CD14-positive monocyte (primary cell): ENCODE data around the gene ZFHX2. TPM values are rescaled to one million over a fixed set of nuclear protein-coding genes. Genes with fewer than 3 reads are reported as not detected.
A peak's percentile ranks its signal among the peaks of the same experiment; 100 is the strongest.

Experiments
- DNase-seq, 3 donors: peaks; one replicate each; pipeline ENCODE4 v3.0.0-alpha.2; 2011 to 2022
- H2AFZ ChIP-seq: 2 replicates; pipeline ENCODE4 v1.6.0; 2012; ENCODE audit warnings: mild to moderate bottlenecking, low read depth, low read length, inconsistent platforms; ENCODE audit not compliant: insufficient read depth, poor library complexity, severe bottlenecking
- H3K27ac ChIP-seq, 2 donors: 1 replicate in 1 of 2; 2 replicates in 1 of 2; pipeline ENCODE4 v1.5.1; 2012 to 2013; ENCODE audit warnings: low read length in 2 of 2, control low read depth in 1 of 2, inconsistent platforms in 1 of 2, low read depth in 1 of 2, mild to moderate bottlenecking in 1 of 2
- H3K27me3 ChIP-seq, 2 donors: one replicate each; pipeline versions ENCODE4 v1.6.0 to v1.6.1; 2011 to 2013; ENCODE audit warnings: low read length in 2 of 2; ENCODE audit not compliant: control insufficient read depth in 2 of 2, insufficient read depth in 2 of 2
- H3K36me3 ChIP-seq, 2 donors: replicated peaks in 1 of 2; 1 replicate in 1 of 2; 2 replicates in 1 of 2; pipeline versions ENCODE4 v1.5.1 to v1.6.1; 2012 to 2013; ENCODE audit warnings: low read length in 2 of 2, control low read depth in 1 of 2, inconsistent platforms in 1 of 2, mild to moderate bottlenecking in 1 of 2; ENCODE audit not compliant: insufficient read depth in 2 of 2, control insufficient read depth in 1 of 2
- H3K4me1 ChIP-seq, 2 donors: 1 replicate in 1 of 2; 2 replicates in 1 of 2; pipeline versions ENCODE4 v1.5.1 to v1.6.1; 2012 to 2013; ENCODE audit warnings: low read length in 2 of 2, control low read depth in 1 of 2, inconsistent platforms in 1 of 2, mild to moderate bottlenecking in 1 of 2, moderate library complexity in 1 of 2; ENCODE audit not compliant: insufficient read depth in 2 of 2, control insufficient read depth in 1 of 2
- H3K4me2 ChIP-seq: replicated peaks from 2 replicates; pipeline ENCODE3; 2012; ENCODE audit warnings: low read length, moderate library complexity, mild to moderate bottlenecking; ENCODE audit not compliant: poor library complexity, severe bottlenecking; ENCODE audit errors: extremely low read depth
- H3K4me3 ChIP-seq, 3 experiments: fragments of 200-600 bp in 1 of 3; sonication (generic) in 1 of 3; replicated peaks in 1 of 3; 1 replicate in 2 of 3; 2 replicates in 1 of 3; pipeline ENCODE4 v1.5.1; 2011 to 2013; ENCODE audit warnings: low read length in 3 of 3, mild to moderate bottlenecking in 3 of 3, control low read depth in 2 of 3, low read depth in 2 of 3, inconsistent platforms in 1 of 3, moderate library complexity in 1 of 3
- H3K79me2 ChIP-seq: 2 replicates; pipeline ENCODE4 v1.6.0; 2012; ENCODE audit warnings: mild to moderate bottlenecking, control low read depth, inconsistent platforms, low read length, moderate library complexity; ENCODE audit not compliant: insufficient read depth
- H3K9ac ChIP-seq: 2 replicates; pipeline ENCODE4 v1.6.0; 2017; ENCODE audit warnings: low read length, mild to moderate bottlenecking; ENCODE audit not compliant: insufficient read depth, poor library complexity, severe bottlenecking
- H3K9me3 ChIP-seq, 2 donors: replicated peaks in 1 of 2; 1 replicate in 1 of 2; 2 replicates in 1 of 2; pipeline versions ENCODE4 v1.5.1 to v1.6.1; 2012 to 2013; ENCODE audit warnings: low read length in 2 of 2, control low read depth in 1 of 2; ENCODE audit not compliant: control insufficient read depth in 1 of 2, insufficient read depth in 1 of 2
- H4K20me1 ChIP-seq: 2 replicates; pipeline ENCODE4 v1.6.0; 2012; ENCODE audit warnings: mild to moderate bottlenecking, low read length, control low read depth, moderate library complexity; ENCODE audit not compliant: insufficient read depth
- H3K27ac Mint-ChIP-seq, 7 donors: one replicate each; pipeline ENCODE4 v1.8.0; 2020; ENCODE audit warnings: mild to moderate bottlenecking in 7 of 7, mixed read lengths in 7 of 7, moderate library complexity in 6 of 7, inconsistent platforms in 2 of 7
- H3K27me3 Mint-ChIP-seq, 3 donors: one replicate each; pipeline ENCODE4 v1.8.0; 2021 to 2022; ENCODE audit warnings: low read depth in 3 of 3, mild to moderate bottlenecking in 3 of 3, mixed read lengths in 3 of 3, moderate library complexity in 3 of 3, inconsistent platforms in 1 of 3
- H3K36me3 Mint-ChIP-seq, 2 donors: one replicate each; pipeline ENCODE4 v1.8.0; 2020; ENCODE audit warnings: mixed read lengths in 2 of 2, inconsistent platforms in 1 of 2, mild to moderate bottlenecking in 1 of 2
- H3K4me1 Mint-ChIP-seq: one replicate; pipeline ENCODE4 v1.8.0; 2020; ENCODE audit warnings: mild to moderate bottlenecking, mixed read lengths
- H3K4me3 Mint-ChIP-seq, 2 donors: one replicate each; pipeline ENCODE4 v1.8.0; 2020; ENCODE audit warnings: mild to moderate bottlenecking in 2 of 2, mixed read lengths in 2 of 2, moderate library complexity in 1 of 2
- H3K9me3 Mint-ChIP-seq, 7 donors: one replicate each; pipeline ENCODE4 v1.8.0; 2020 to 2022; ENCODE audit warnings: mixed read lengths in 7 of 7, mild to moderate bottlenecking in 6 of 7, moderate library complexity in 6 of 7, inconsistent platforms in 2 of 7
- WGBS: methylation state at CpG from one replicate; pipeline ENCODE4 v1.1.5; 2013; ENCODE audit warnings: missing lambda C conversion rate; ENCODE audit not compliant: insufficient coverage; 5-methylcytosine and 5-hydroxymethylcytosine counted together
- intact Hi-C, 2 donors: fragments of 100-400 bp; cut with micrococcal nuclease; formaldehyde crosslinking; loops; one replicate each; pipeline versions ENCODE4 v1.15.0 to v1.15.1; 2023
- polyA plus RNA-seq, 3 donors: library from polyadenylated mRNA; depleted of rRNA in 1 of 3; unstranded in 2 of 3; stranded (reverse) in 1 of 3; fragments of 300-500 nt in 2 of 3; fragments of >200 nt in 1 of 3; fragmentation: Illumina TruSeq in 2 of 3; gene quantifications; 1 replicate in 2 of 3; 2 replicates in 1 of 3; pipeline ENCODE4 v1.2.3, GENCODE V29; 2012 to 2021
- TF ChIP-seq, protein P1 (sequence below): fragments of 200-600 bp; IDR thresholded peaks from one replicate; pipeline ENCODE4 v1.8.0; 2022; ENCODE audit warnings: antibody characterized with exemption, mild to moderate bottlenecking

The ZFHX2 gene
- polyA plus RNA-seq, 3 donors = 0.01 to 0.07 TPM; not detected in 1

- H3K36me3 ChIP-seq = no peaks in the 10 kb centered on the region
- intact Hi-C loops = no loop called here
- TF ChIP-seq, protein P1, sequence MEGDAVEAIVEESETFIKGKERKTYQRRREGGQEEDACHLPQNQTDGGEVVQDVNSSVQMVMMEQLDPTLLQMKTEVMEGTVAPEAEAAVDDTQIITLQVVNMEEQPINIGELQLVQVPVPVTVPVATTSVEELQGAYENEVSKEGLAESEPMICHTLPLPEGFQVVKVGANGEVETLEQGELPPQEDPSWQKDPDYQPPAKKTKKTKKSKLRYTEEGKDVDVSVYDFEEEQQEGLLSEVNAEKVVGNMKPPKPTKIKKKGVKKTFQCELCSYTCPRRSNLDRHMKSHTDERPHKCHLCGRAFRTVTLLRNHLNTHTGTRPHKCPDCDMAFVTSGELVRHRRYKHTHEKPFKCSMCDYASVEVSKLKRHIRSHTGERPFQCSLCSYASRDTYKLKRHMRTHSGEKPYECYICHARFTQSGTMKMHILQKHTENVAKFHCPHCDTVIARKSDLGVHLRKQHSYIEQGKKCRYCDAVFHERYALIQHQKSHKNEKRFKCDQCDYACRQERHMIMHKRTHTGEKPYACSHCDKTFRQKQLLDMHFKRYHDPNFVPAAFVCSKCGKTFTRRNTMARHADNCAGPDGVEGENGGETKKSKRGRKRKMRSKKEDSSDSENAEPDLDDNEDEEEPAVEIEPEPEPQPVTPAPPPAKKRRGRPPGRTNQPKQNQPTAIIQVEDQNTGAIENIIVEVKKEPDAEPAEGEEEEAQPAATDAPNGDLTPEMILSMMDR = no peak
- no peak overlapping the region for H3K9ac ChIP-seq
- WGBS = 94% methylated on average over 5 of the region's 5 CpGs
- DNase-seq = no peak
- H4K20me1 ChIP-seq = no peaks in the 10 kb centered on the region
- no peaks in the 10 kb centered on the region for H3K79me2 ChIP-seq
- peaks cover 0 to 16% (median 10%) of the 10 kb centered on the region in 7 donors for H3K9me3 Mint-ChIP-seq
- peaks cover 3 to 7% of the 10 kb centered on the region in 2 donors for H3K36me3 Mint-ChIP-seq
- H3K27me3 Mint-ChIP-seq = peaks cover 29 to 37% (median 37%) of the 10 kb centered on the region in 3 donors
- H3K27me3 ChIP-seq = peaks cover 22 to 34% of the 10 kb centered on the region in 2 donors
- peak overlapping the region; percentile 66 to 81 for H3K27ac ChIP-seq
- peaks cover 47% of the 10 kb centered on the region for H3K4me1 Mint-ChIP-seq
- peak overlapping the region; percentile 85 to 98 (median 94) for H3K27ac Mint-ChIP-seq
- peak overlapping the region; percentile 47 for H2AFZ ChIP-seq
- peak overlapping the region in 1 of 2 donors; percentile 4 for H3K4me3 Mint-ChIP-seq
- H3K9me3 ChIP-seq = peaks cover 0 to 6% of the 10 kb centered on the region in 2 donors
- peak overlapping the region; percentile 73 for H3K4me2 ChIP-seq
- H3K4me1 ChIP-seq = peaks cover 50 to 69% of the 10 kb centered on the region in 2 donors
- H3K4me3 ChIP-seq = peak overlapping the region in 1 of 3 experiments; percentile 58
Observed at GRCh38 chr14:23573384-23574015, 21.9 kb upstream of the ZFHX2 start.

- Histone ChIP-seq H2AFZ (peak overlapping the region; percentile 47), H3K4me1 (peaks cover 57 to 76% of the 10 kb centered on the region in 2 donors), H3K79me2 (peaks cover under 1% of the 10 kb centered on the region), H3K4me2 (peak overlapping the region; percentile 73), H3K9ac (peak overlapping the region; percentile 15), H3K4me3 (peak overlapping the region in 1 of 3 experiments; percentile 58), H3K27me3 (peaks cover 15 to 27% of the 10 kb centered on the region in 2 donors), H3K27ac (peak overlapping the region; percentile 66 to 81), H4K20me1 (no peaks in the 10 kb centered on the region), H3K9me3 (peaks cover 0 to 3% of the 10 kb centered on the region in 2 donors), H3K36me3 (no peaks in the 10 kb centered on the region)
- Mint-ChIP-seq H3K27me3 (peaks cover 23 to 31% (median 30%) of the 10 kb centered on the region in 3 donors), H3K4me1 (peaks cover 53% of the 10 kb centered on the region), H3K27ac (peak overlapping the region; percentile 85 to 98 (median 94)), H3K36me3 (peaks cover 3 to 7% of the 10 kb centered on the region in 2 donors), H3K9me3 (peaks cover 0 to 16% (median 10%) of the 10 kb centered on the region in 7 donors), H3K4me3 (peak overlapping the region; percentile 68 to 90)
- TF ChIP-seq, protein P1 = no peak
- intact Hi-C loops = no loop called here
- no CpG with 5 or more reads among the region's 4 CpGs for WGBS
- DNase-seq = peak; percentile 75 to 84 (median 75)
Observed at GRCh38 chr14:23572836-23573235, 21.3 kb upstream of the ZFHX2 start.
